ENCODE results near the gene CDK15. TPM values are rescaled to one million over a fixed set of nuclear protein-coding genes. Genes with fewer than 3 reads are reported as not detected.

The CDK15 gene
- total RNA-seq, 1 donor from 2014 or later = not detected

DNA sequence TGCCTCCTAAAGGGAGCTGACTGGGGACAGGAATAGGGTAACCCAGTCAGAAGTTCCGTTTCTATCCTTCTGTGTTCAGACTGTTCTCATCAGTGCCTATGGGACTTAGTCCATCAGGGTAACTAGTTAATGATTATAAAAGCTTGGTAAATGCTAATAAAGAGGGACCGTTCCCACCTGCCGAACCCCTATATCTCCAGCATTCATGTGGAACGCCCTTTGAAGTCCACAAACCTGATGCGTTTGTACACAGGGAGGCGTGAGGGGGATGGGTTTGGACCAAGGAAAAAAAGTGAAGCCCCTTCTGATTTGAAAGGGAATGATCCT is 112.9 kb downstream of the CDK15 start:
- Mint-ChIP-seq H3K4me1 (ENCODE audit: unreplicated experiment) (peaks cover 10% of the 10 kb centered on the region), H3K27me3 (ENCODE audit: unreplicated experiment) (no peaks in the 10 kb centered on the region), H3K36me3 (ENCODE audit: low read depth, unreplicated experiment) (no peaks in the 10 kb centered on the region), H3K9me3 (ENCODE audit: unreplicated experiment) (no peaks in the 10 kb centered on the region), H3K27ac (ENCODE audit: unreplicated experiment) (no peak overlapping the region), H3K4me3 (ENCODE audit: unreplicated experiment) (no peak overlapping the region)
- TF ChIP-seq, protein P1, sequence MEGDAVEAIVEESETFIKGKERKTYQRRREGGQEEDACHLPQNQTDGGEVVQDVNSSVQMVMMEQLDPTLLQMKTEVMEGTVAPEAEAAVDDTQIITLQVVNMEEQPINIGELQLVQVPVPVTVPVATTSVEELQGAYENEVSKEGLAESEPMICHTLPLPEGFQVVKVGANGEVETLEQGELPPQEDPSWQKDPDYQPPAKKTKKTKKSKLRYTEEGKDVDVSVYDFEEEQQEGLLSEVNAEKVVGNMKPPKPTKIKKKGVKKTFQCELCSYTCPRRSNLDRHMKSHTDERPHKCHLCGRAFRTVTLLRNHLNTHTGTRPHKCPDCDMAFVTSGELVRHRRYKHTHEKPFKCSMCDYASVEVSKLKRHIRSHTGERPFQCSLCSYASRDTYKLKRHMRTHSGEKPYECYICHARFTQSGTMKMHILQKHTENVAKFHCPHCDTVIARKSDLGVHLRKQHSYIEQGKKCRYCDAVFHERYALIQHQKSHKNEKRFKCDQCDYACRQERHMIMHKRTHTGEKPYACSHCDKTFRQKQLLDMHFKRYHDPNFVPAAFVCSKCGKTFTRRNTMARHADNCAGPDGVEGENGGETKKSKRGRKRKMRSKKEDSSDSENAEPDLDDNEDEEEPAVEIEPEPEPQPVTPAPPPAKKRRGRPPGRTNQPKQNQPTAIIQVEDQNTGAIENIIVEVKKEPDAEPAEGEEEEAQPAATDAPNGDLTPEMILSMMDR (IDR thresholded peaks at IDR 0.05; ENCODE audit: unreplicated experiment) = no peak
- no peak for DNase-seq (ENCODE audit: low spot score)

DNA sequence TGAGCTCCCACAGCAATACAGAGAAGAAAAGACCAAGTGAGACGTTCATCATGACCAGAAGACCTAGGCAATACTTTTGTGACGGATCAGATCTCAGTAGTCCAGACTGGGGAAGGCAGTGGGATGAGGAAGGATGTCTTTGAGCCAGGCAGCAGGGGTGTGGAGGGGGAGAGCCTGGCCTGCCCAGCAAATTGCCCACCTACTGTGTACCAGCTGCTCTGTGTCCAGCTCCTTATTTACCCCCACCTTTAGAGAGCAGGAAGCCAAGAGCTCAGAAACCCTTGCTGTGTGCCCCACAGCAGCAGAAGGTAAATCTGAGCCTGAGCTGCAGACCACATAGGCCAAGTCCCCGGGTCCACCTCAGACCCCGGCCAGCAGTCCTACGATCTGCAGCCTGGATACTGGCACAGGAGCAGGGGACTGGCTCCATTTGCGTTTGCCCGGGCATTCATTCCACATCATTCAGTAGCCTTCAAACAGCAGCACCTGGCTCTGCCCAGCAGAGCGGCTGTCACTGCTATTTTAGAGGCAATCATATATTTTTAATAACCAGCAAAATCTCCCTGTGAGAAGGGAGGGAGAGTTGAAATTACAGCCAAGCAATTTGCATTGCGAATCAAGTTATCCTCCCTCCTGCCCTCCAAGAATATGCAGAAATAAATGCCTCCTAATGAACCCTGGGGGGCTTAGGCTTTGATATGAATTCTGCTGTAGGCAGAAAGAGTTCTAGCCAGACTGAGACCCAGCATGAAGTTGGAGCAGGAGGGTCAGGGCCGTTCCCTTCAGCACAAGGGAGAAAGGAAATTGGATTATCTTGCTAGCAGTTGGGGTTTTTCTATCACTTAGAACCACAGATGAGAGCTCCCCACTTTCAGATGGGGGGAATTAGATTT is 117.3 kb downstream of the CDK15 start:
- TF ChIP-seq, protein P1 (IDR thresholded peaks at IDR 0.05; ENCODE audit: unreplicated experiment) = no peak
- Mint-ChIP-seq H3K4me1 (ENCODE audit: unreplicated experiment) (peaks cover 6% of the 10 kb centered on the region), H3K36me3 (ENCODE audit: low read depth, unreplicated experiment) (no peaks in the 10 kb centered on the region), H3K9me3 (ENCODE audit: unreplicated experiment) (no peaks in the 10 kb centered on the region), H3K27me3 (ENCODE audit: unreplicated experiment) (no peaks in the 10 kb centered on the region), H3K4me3 (ENCODE audit: unreplicated experiment) (no peak overlapping the region), H3K27ac (ENCODE audit: unreplicated experiment) (no peak overlapping the region)
- no peak for DNase-seq (ENCODE audit: low spot score)

DNA sequence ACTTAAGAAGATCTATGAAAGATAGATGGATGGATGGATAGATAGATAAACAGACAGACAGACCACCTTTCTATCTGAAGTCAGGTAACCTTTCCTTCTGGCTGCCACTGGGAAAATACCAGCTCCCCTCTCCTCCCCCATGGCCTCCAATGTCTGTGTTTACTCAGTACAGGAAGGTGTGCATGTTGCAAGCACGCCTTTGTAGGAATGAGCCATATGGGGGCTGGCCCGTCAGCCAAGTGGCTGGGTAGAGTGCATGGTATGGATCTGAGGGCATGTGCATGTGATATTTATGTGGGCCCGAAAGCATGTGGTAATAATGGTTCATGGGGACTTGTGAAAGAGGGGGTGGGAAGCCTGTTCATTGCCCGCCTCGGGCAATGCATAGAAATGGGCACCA is 118.1 kb downstream of the CDK15 start:
- TF ChIP-seq, protein P1 (IDR thresholded peaks at IDR 0.05; ENCODE audit: unreplicated experiment) = no peak
- no peaks in the 10 kb centered on the region for H3K4me1 Mint-ChIP-seq (ENCODE audit: unreplicated experiment)
- no peaks in the 10 kb centered on the region for H3K36me3 Mint-ChIP-seq (ENCODE audit: low read depth, unreplicated experiment)
- no peak for DNase-seq (ENCODE audit: low spot score)
- H3K27ac Mint-ChIP-seq (ENCODE audit: unreplicated experiment) = no peak overlapping the region
- no peaks in the 10 kb centered on the region for H3K27me3 Mint-ChIP-seq (ENCODE audit: unreplicated experiment)
- H3K9me3 Mint-ChIP-seq (ENCODE audit: unreplicated experiment) = no peaks in the 10 kb centered on the region
- H3K4me3 Mint-ChIP-seq (ENCODE audit: unreplicated experiment) = no peak overlapping the region

DNA sequence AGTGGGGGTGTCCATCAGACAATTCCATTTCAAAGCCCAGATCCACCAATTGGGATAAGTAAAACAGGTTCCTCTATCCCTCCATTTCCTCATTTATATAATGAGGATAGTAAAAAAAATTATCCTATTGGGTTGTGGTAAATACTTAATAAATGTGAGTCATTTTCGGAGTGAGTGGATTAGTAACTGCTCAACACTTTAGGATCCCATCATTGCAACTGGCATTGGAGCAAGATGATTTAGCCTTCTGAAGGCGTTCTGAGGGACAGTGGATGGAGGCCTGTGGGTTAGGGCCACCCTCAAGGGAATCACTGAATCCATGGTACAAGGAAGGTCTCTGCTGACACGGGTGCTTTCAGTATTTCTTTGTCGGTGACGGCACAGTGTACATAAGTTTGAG is 118.7 kb downstream of the CDK15 start:
- H3K9me3 Mint-ChIP-seq (ENCODE audit: unreplicated experiment) = no peaks in the 10 kb centered on the region
- H3K36me3 Mint-ChIP-seq (ENCODE audit: low read depth, unreplicated experiment) = no peaks in the 10 kb centered on the region
- no peak overlapping the region for H3K4me3 Mint-ChIP-seq (ENCODE audit: unreplicated experiment)
- no peaks in the 10 kb centered on the region for H3K4me1 Mint-ChIP-seq (ENCODE audit: unreplicated experiment)
- no peak overlapping the region for H3K27ac Mint-ChIP-seq (ENCODE audit: unreplicated experiment)
- no peak for DNase-seq (ENCODE audit: low spot score)
- H3K27me3 Mint-ChIP-seq (ENCODE audit: unreplicated experiment) = no peaks in the 10 kb centered on the region
- TF ChIP-seq, protein P1 (IDR thresholded peaks at IDR 0.05; ENCODE audit: unreplicated experiment) = no peak

DNA sequence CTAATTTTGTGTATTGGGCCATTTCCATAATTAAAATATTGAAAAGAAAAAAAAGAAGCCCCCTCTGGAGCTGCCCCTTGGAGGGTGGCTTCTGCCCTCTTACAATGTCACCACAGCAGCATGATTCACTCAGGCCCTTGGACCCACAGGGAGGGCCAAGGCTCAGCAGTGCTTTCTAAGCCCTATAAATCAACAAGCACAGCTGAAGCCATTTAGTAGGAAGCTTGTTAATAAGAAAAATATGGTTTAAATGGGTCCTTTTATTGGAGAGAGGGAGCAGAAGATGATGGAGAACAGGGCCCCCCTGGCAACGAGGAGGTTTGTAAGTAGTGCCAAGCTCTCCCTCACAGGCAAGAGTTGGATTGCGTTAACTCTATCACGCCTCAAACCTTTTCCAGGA is 119.7 kb downstream of the CDK15 start:
- no peak for DNase-seq (ENCODE audit: low spot score)
- H3K4me1 Mint-ChIP-seq (ENCODE audit: unreplicated experiment) = no peaks in the 10 kb centered on the region
- no peak overlapping the region for H3K4me3 Mint-ChIP-seq (ENCODE audit: unreplicated experiment)

More for the DNA sequence above, 119.7 kb downstream of the CDK15 start:
- Mint-ChIP-seq H3K36me3 (ENCODE audit: low read depth, unreplicated experiment) (no peaks in the 10 kb centered on the region), H3K27me3 (ENCODE audit: unreplicated experiment) (no peaks in the 10 kb centered on the region), H3K27ac (ENCODE audit: unreplicated experiment) (no peak overlapping the region), H3K9me3 (ENCODE audit: unreplicated experiment) (no peaks in the 10 kb centered on the region)
- TF ChIP-seq, protein P1 (IDR thresholded peaks at IDR 0.05; ENCODE audit: unreplicated experiment) = no peak
